HEK293 (cell line): ENCODE results near the gene GREM2.

ENCODE experiments used
- KLF7 ChIP-seq: fragments of 450-650 bp; formaldehyde crosslinking; IDR thresholded peaks from 2 replicates; pipeline ENCODE4 v1.5.1; 2016; ENCODE audit warnings: missing biosample characterization, missing genetic modification characterization, borderline replicate concordance
- PATZ1 ChIP-seq: fragments of 450-650 bp; formaldehyde crosslinking; IDR thresholded peaks from 2 replicates; pipeline ENCODE4 v1.5.1; 2016; ENCODE audit warnings: missing biosample characterization, missing genetic modification characterization
- PRDM10 ChIP-seq: fragments of 450-650 bp; formaldehyde crosslinking; IDR thresholded peaks from 2 replicates; pipeline ENCODE4 v1.5.1; 2016; ENCODE audit warnings: missing biosample characterization, missing genetic modification characterization
- ZBTB49 ChIP-seq: fragments of 450-650 bp; formaldehyde crosslinking; IDR thresholded peaks from 2 replicates; pipeline ENCODE4 v1.5.1; 2016; ENCODE audit warnings: missing biosample characterization, missing genetic modification characterization, low read depth
- ZEB2 ChIP-seq: fragments of 450-650 bp; formaldehyde crosslinking; IDR thresholded peaks from 2 replicates; pipeline ENCODE4 v1.5.1; 2016; ENCODE audit warnings: missing biosample characterization, missing genetic modification characterization
- ZFP37 ChIP-seq: fragments of 450-650 bp; formaldehyde crosslinking; IDR thresholded peaks from 2 replicates; pipeline ENCODE4 v1.5.1; 2016; ENCODE audit warnings: missing biosample characterization, missing genetic modification characterization
- ZNF121 ChIP-seq: fragments of 450-650 bp; formaldehyde crosslinking; IDR thresholded peaks from 2 replicates; pipeline ENCODE4 v1.5.1; 2016; ENCODE audit warnings: missing biosample characterization, missing genetic modification characterization
- ZNF146 ChIP-seq: fragments of 450-650 bp; formaldehyde crosslinking; IDR thresholded peaks from 2 replicates; pipeline ENCODE4 v1.5.1; 2016; ENCODE audit warnings: missing biosample characterization, missing genetic modification characterization
- ZNF175 ChIP-seq: fragments of 450-650 bp; formaldehyde crosslinking; IDR thresholded peaks from 2 replicates; pipeline ENCODE4 v1.5.1; 2016; ENCODE audit warnings: missing biosample characterization, missing genetic modification characterization
- ZNF18 ChIP-seq: fragments of 450-650 bp; formaldehyde crosslinking; IDR thresholded peaks from 2 replicates; pipeline ENCODE4 v1.5.1; 2016; ENCODE audit warnings: missing biosample characterization, missing genetic modification characterization
- ZNF184 ChIP-seq: fragments of 450-650 bp; IDR thresholded peaks from 2 replicates; pipeline ENCODE4 v1.5.1; 2018; ENCODE audit warnings: missing biosample characterization, mild to moderate bottlenecking, missing genetic modification characterization
- ZNF202 ChIP-seq: fragments of 450-650 bp; formaldehyde crosslinking; IDR thresholded peaks from 2 replicates; pipeline ENCODE4 v1.5.1; 2016; ENCODE audit warnings: missing biosample characterization, missing genetic modification characterization, borderline replicate concordance
- ZNF266 ChIP-seq: fragments of 450-650 bp; formaldehyde crosslinking; IDR thresholded peaks from 2 replicates; pipeline ENCODE4 v1.5.1; 2016; ENCODE audit warnings: missing biosample characterization, missing genetic modification characterization, low read depth
- ZNF391 ChIP-seq: fragments of 450-650 bp; formaldehyde crosslinking; IDR thresholded peaks from 2 replicates; pipeline ENCODE4 v1.5.1; 2016; ENCODE audit warnings: low read depth, missing biosample characterization, missing genetic modification characterization, borderline replicate concordance
- ZNF394 ChIP-seq: fragments of 450-650 bp; formaldehyde crosslinking; IDR thresholded peaks from 2 replicates; pipeline ENCODE4 v1.5.1; 2016; ENCODE audit warnings: missing biosample characterization, missing genetic modification characterization, mild to moderate bottlenecking, moderate library complexity, borderline replicate concordance
- ZNF510 ChIP-seq: fragments of 450-650 bp; formaldehyde crosslinking; IDR thresholded peaks from 2 replicates; pipeline ENCODE4 v1.5.1; 2018; ENCODE audit warnings: mild to moderate bottlenecking, missing genetic modification characterization, missing biosample characterization; ENCODE audit not compliant: insufficient replicate concordance
- ZNF518A ChIP-seq: fragments of 450-650 bp; formaldehyde crosslinking; conservative IDR thresholded peaks from 2 replicates; pipeline ENCODE4 v1.5.1; 2016; ENCODE audit warnings: low read depth, missing biosample characterization, missing genetic modification characterization
- ZNF555 ChIP-seq: fragments of 450-650 bp; formaldehyde crosslinking; conservative IDR thresholded peaks from 2 replicates; pipeline ENCODE4 v1.5.1; 2017; ENCODE audit warnings: missing biosample characterization, mild to moderate bottlenecking, missing genetic modification characterization, inconsistent platforms
- ZNF558 ChIP-seq: fragments of 450-650 bp; formaldehyde crosslinking; IDR thresholded peaks from 2 replicates; pipeline ENCODE4 v1.5.1; 2016; ENCODE audit warnings: missing biosample characterization, missing genetic modification characterization
- ZNF561 ChIP-seq: fragments of 450-650 bp; IDR thresholded peaks from 2 replicates; pipeline ENCODE4 v1.5.1; 2018; ENCODE audit warnings: missing biosample characterization, missing genetic modification characterization, borderline replicate concordance
- ZNF610 ChIP-seq: fragments of 450-650 bp; formaldehyde crosslinking; IDR thresholded peaks from 2 replicates; pipeline ENCODE4 v1.5.1; 2016; ENCODE audit warnings: missing biosample characterization, missing genetic modification characterization, borderline replicate concordance
- ZNF629 ChIP-seq: fragments of 450-650 bp; formaldehyde crosslinking; IDR thresholded peaks from 2 replicates; pipeline ENCODE4 v1.5.1; 2017; ENCODE audit warnings: missing biosample characterization, missing genetic modification characterization
- ZNF664 ChIP-seq: fragments of 450-650 bp; formaldehyde crosslinking; IDR thresholded peaks from 2 replicates; pipeline ENCODE4 v1.5.1; 2016; ENCODE audit warnings: missing biosample characterization, missing genetic modification characterization
- ZNF830 ChIP-seq: fragments of 450-650 bp; IDR thresholded peaks from 2 replicates; pipeline ENCODE4 v1.5.0; 2018; ENCODE audit warnings: missing biosample characterization, missing genetic modification characterization, low read depth, mild to moderate bottlenecking, moderate library complexity

The GREM2 gene

GRCh38 chr1:240611619-240612480, at the start of gene GREM2 (continued):
- no peak for TF ChIP-seq ZNF558 (tag by site-specific recombination)
- TF ChIP-seq ZNF18 (tag by site-specific recombination): peak; percentile 93
- TF ChIP-seq ZNF202: no peak
- no peak for TF ChIP-seq ZBTB49 (tag by site-specific recombination)
- TF ChIP-seq ZNF391 (tag by site-specific recombination): no peak
- peak; percentile 28 for TF ChIP-seq PATZ1 (tag by site-specific recombination)
- TF ChIP-seq ZNF266 (tag by site-specific recombination): no peak
- peak; percentile 97 for TF ChIP-seq ZNF664 (tag by site-specific recombination)
- no peak for TF ChIP-seq ZNF146 (tag by site-specific recombination)
- no peak for TF ChIP-seq ZNF184 (tag by site-specific recombination)
- peak; percentile 65; the same call in 1 of the 2 replicates for TF ChIP-seq ZFP37 (tag by site-specific recombination)
- peak; percentile 87 for TF ChIP-seq ZNF561 (tag by site-specific recombination)
- no peak for TF ChIP-seq ZNF555
- no peak for TF ChIP-seq ZNF510 (tag by site-specific recombination)
- no peak for TF ChIP-seq ZNF518A
- no peak for TF ChIP-seq ZNF830 (tag by site-specific recombination)
- TF ChIP-seq ZNF175 (tag by site-specific recombination): no peak
- peak; percentile 85 for TF ChIP-seq ZNF629 (tag by site-specific recombination)
- peak; percentile 63; the same call in 1 of the 2 replicates for TF ChIP-seq ZNF394
- TF ChIP-seq ZEB2 (tag by site-specific recombination): peak; percentile 65; the same call in 1 of the 2 replicates
- peak; percentile 95 for TF ChIP-seq PRDM10 (tag by site-specific recombination)
- no peak for TF ChIP-seq KLF7
- no peak for TF ChIP-seq ZNF121 (tag by site-specific recombination)
- no peak for TF ChIP-seq ZNF610 (tag by site-specific recombination)
